DMS114 treated with DMSO at 0.1 percent for 48 hours (cell line): ENCODE results near the gene OOEP.
A peak's percentile ranks its signal among the peaks of the same experiment; 100 is the strongest.
"Not testable (repeated sequence)": the region's sequence is repeated elsewhere in the genome, so short reads cannot be mapped to it uniquely, and the experiment has no call there.

Experiments used
- DNase-seq: peaks from one replicate; lab custom pipeline; 2025; ENCODE audit not compliant: unreplicated experiment; lab: John Stamatoyannopoulos, UW

OOEP gene

GRCh38 chr6:73369563-73369962 is at the start of gene OOEP:
TSS of gene OOEP (minus strand) at chr6:73369897. CDS start at chr6:73369792, 105 bp downstream.
- DNase-seq: no peak

GRCh38 chr6:73418081-73418741 is 48.5 kb upstream of the OOEP start:
- DNase-seq: no peak

GRCh38 chr6:73413102-73413501 is 43.4 kb upstream of the OOEP start:
- DNase-seq: no peak

- no peak for DNase-seq
These were observed 39.7 kb upstream of the OOEP start for GRCh38 chr6:73409395-73409794.

GRCh38 chr6:73400656-73401055 is 31.0 kb upstream of the OOEP start:
- DNase-seq: no peak

GRCh38 chr6:73395875-73396274 is 26.2 kb upstream of the OOEP start:
- no peak for DNase-seq

GRCh38 chr6:73394577-73395354 is 25.1 kb upstream of the OOEP start, which contains the start of gene DDX43:
TSS of gene DDX43 (plus strand) at chr6:73394828. CDS start at chr6:73394906, 78 bp downstream.
- peak; percentile 52 for DNase-seq

- no peak for DNase-seq
These were observed 23.6 kb upstream of the OOEP start for GRCh38 chr6:73393278-73393677.

- not testable (repeated sequence) for DNase-seq
These were observed 22.5 kb upstream of the OOEP start for GRCh38 chr6:73392188-73392587.

GRCh38 chr6:73391675-73392074 is 22.0 kb upstream of the OOEP start:
- DNase-seq: no peak

GRCh38 chr6:73389854-73390253 is 20.2 kb upstream of the OOEP start:
- no peak for DNase-seq

- peak; percentile 68 for DNase-seq
These were observed 19.3 kb upstream of the OOEP start for GRCh38 chr6:73388800-73389512.

- no peak for DNase-seq
These were observed 18.7 kb upstream of the OOEP start for GRCh38 chr6:73388433-73388799.

GRCh38 chr6:73382462-73383113 is 12.9 kb upstream of the OOEP start:
- no peak for DNase-seq

GRCh38 chr6:73381531-73381930 is 11.8 kb upstream of the OOEP start:
- DNase-seq: not testable (repeated sequence)

GRCh38 chr6:73377225-73377624 is 7.5 kb upstream of the OOEP start:
- DNase-seq: no peak

GRCh38 chr6:73375216-73375615 is 5.5 kb upstream of the OOEP start:
- DNase-seq: no peak

GRCh38 chr6:73372516-73372915 is 2.8 kb upstream of the OOEP start:
- DNase-seq: no peak

GRCh38 chr6:73371984-73372383 is 2.3 kb upstream of the OOEP start:
- DNase-seq: no peak

- DNase-seq: no peak
These were observed 540 bp downstream of the OOEP start for GRCh38 chr6:73369157-73369556.

- DNase-seq: no peak
These were observed 1.0 kb downstream of the OOEP start for GRCh38 chr6:73368675-73369074.
